Measurements from ENCODE around the gene RAB4A. TPM values are rescaled to one million over a fixed set of nuclear protein-coding genes. Genes with fewer than 3 reads are reported as not detected.

RAB4A gene
- total and polyA plus RNA-seq, 2 donors (not counting 1 experiment from before 2014, with no cell fraction given) = 15.7 to 31.5 TPM

- peaks cover 7% of the 10 kb centered on the region for H3K4me1 ChIP-seq (ENCODE audit: control insufficient read depth, extremely low read depth, insufficient read depth, low read length)
- DNase-seq (ENCODE audit: low read depth in 2 of 2) = no peak
- H3K27ac ChIP-seq (ENCODE audit: insufficient read depth, low read length) = no peak overlapping the region
- no peak overlapping the region for H2AFZ ChIP-seq (ENCODE audit: low read length)
- H3K4me3 ChIP-seq (replicated peaks in 1 of 4; ENCODE audit: control extremely low read depth in 1 of 4, insufficient read depth in 1 of 4, low read depth in 3 of 4, low read length in 4 of 4) = peak overlapping the region; percentile 56 to 98 (median 71)
- no peak overlapping the region for H3K9ac ChIP-seq (ENCODE audit: insufficient read depth, low read length)
- no peaks in the 10 kb centered on the region for H3K9me3 ChIP-seq (ENCODE audit: control insufficient read depth, insufficient read depth, low read depth, low read length)
- no peak for TF ChIP-seq EZH2 (IDR thresholded peaks at IDR 0.05; ENCODE audit: low read length, missing control alignments)
- peaks cover 47% of the 10 kb centered on the region for H3K79me2 ChIP-seq (ENCODE audit: control insufficient read depth, insufficient read depth, low read length)
- H3K27me3 ChIP-seq (ENCODE audit: control insufficient read depth, insufficient read depth, low read length) = no peaks in the 10 kb centered on the region
- H3K36me3 ChIP-seq (ENCODE audit: control insufficient read depth, insufficient read depth, low read length) = no peaks in the 10 kb centered on the region
- H3K4me2 ChIP-seq (ENCODE audit: extremely low read depth, insufficient read depth, low read length) = peak overlapping the region; percentile 99
- H4K20me1 ChIP-seq (ENCODE audit: control insufficient read depth, extremely low read depth, insufficient read depth, low read length) = no peaks in the 10 kb centered on the region
These were observed 1.6 kb downstream of the RAB4A start for GRCh38 chr1:229272164-229273158.

- no peaks in the 10 kb centered on the region for H3K36me3 ChIP-seq (ENCODE audit: control insufficient read depth, insufficient read depth, low read length)
- peaks cover 7% of the 10 kb centered on the region for H3K4me1 ChIP-seq (ENCODE audit: control insufficient read depth, extremely low read depth, insufficient read depth, low read length)
- H3K4me3 ChIP-seq (replicated peaks in 1 of 4; ENCODE audit: control extremely low read depth in 1 of 4, insufficient read depth in 1 of 4, low read depth in 3 of 4, low read length in 4 of 4) = no peak overlapping the region
- no peak for DNase-seq (ENCODE audit: low read depth in 2 of 2)
- no peak for TF ChIP-seq CTCF (conservative IDR thresholded peaks at IDR 0.05 in 1 of 2, IDR thresholded peaks at IDR 0.05 in 1 of 2; ENCODE audit: low read depth in 1 of 2, low read length in 2 of 2)
- no peak for TF ChIP-seq EZH2 (IDR thresholded peaks at IDR 0.05; ENCODE audit: low read length, missing control alignments)
- H3K79me2 ChIP-seq (ENCODE audit: control insufficient read depth, insufficient read depth, low read length) = peaks cover 56% of the 10 kb centered on the region
- H3K27ac ChIP-seq (ENCODE audit: insufficient read depth, low read length) = no peak overlapping the region
- no peaks in the 10 kb centered on the region for H4K20me1 ChIP-seq (ENCODE audit: control insufficient read depth, extremely low read depth, insufficient read depth, low read length)
- no peak overlapping the region for H2AFZ ChIP-seq (ENCODE audit: low read length)
- H3K9ac ChIP-seq (ENCODE audit: insufficient read depth, low read length) = no peak overlapping the region
- H3K27me3 ChIP-seq (ENCODE audit: control insufficient read depth, insufficient read depth, low read length) = no peaks in the 10 kb centered on the region
- no peaks in the 10 kb centered on the region for H3K9me3 ChIP-seq (ENCODE audit: control insufficient read depth, insufficient read depth, low read depth, low read length)
- H3K4me2 ChIP-seq (ENCODE audit: extremely low read depth, insufficient read depth, low read length) = no peak overlapping the region
These were observed 2.8 kb downstream of the RAB4A start for GRCh38 chr1:229273507-229274232.

- H3K27ac ChIP-seq (ENCODE audit: insufficient read depth, low read length) = no peak overlapping the region
- H3K9me3 ChIP-seq (ENCODE audit: control insufficient read depth, insufficient read depth, low read depth, low read length) = no peaks in the 10 kb centered on the region
- no peaks in the 10 kb centered on the region for H3K36me3 ChIP-seq (ENCODE audit: control insufficient read depth, insufficient read depth, low read length)
- H4K20me1 ChIP-seq (ENCODE audit: control insufficient read depth, extremely low read depth, insufficient read depth, low read length) = no peaks in the 10 kb centered on the region
- peaks cover 61% of the 10 kb centered on the region for H3K79me2 ChIP-seq (ENCODE audit: control insufficient read depth, insufficient read depth, low read length)
- TF ChIP-seq EZH2 (IDR thresholded peaks at IDR 0.05; ENCODE audit: low read length, missing control alignments) (no peak), CTCF (conservative IDR thresholded peaks at IDR 0.05 in 1 of 2, IDR thresholded peaks at IDR 0.05 in 1 of 2; ENCODE audit: low read depth in 1 of 2, low read length in 2 of 2) (no peak)
- H2AFZ ChIP-seq (ENCODE audit: low read length) = no peak overlapping the region
- H3K9ac ChIP-seq (ENCODE audit: insufficient read depth, low read length) = no peak overlapping the region
- no peak overlapping the region for H3K4me3 ChIP-seq (replicated peaks in 1 of 4; ENCODE audit: control extremely low read depth in 1 of 4, insufficient read depth in 1 of 4, low read depth in 3 of 4, low read length in 4 of 4)
- no peak overlapping the region for H3K4me2 ChIP-seq (ENCODE audit: extremely low read depth, insufficient read depth, low read length)
- H3K4me1 ChIP-seq (ENCODE audit: control insufficient read depth, extremely low read depth, insufficient read depth, low read length) = peaks cover 7% of the 10 kb centered on the region
- no peak for DNase-seq (ENCODE audit: low read depth in 2 of 2)
- H3K27me3 ChIP-seq (ENCODE audit: control insufficient read depth, insufficient read depth, low read length) = no peaks in the 10 kb centered on the region
These were observed 4.1 kb downstream of the RAB4A start for GRCh38 chr1:229275005-229275404.

Data from fibroblast of lung (primary cell).